Activated CD4-positive, alpha-beta T cell treated with anti-CD3 and anti-CD28 coated beads, Interleukin-2, amount 50 U/mL, for 48 hours (primary cell): ENCODE measurements around the gene TTLL5.
"Not testable (repeated sequence)": the region's sequence is repeated elsewhere in the genome, so short reads cannot be mapped to it uniquely, and the experiment has no call there.

Experiments used
- DNase-seq, 2 experiments: peaks; one replicate each; pipeline ENCODE4 v3.0.0-alpha.2; 2020

TTLL5 gene

GRCh38 chr14:75837151-75837787 lies 176.2 kb downstream of the TTLL5 start:
- DNase-seq, result no peak

- no peak for DNase-seq
Measured at GRCh38 chr14:75840911-75841310, 179.9 kb downstream of the TTLL5 start.

GRCh38 chr14:75842551-75842950 lies 181.5 kb downstream of the TTLL5 start:
- DNase-seq, result no peak

GRCh38 chr14:75844486-75844885 lies 183.4 kb downstream of the TTLL5 start:
- DNase-seq, result no peak

GRCh38 chr14:75845136-75845804 lies 184.2 kb downstream of the TTLL5 start:
- DNase-seq, result no peak

GRCh38 chr14:75846694-75847093 lies 185.6 kb downstream of the TTLL5 start:
- DNase-seq, result not testable (repeated sequence)

- no peak for DNase-seq
Measured at GRCh38 chr14:75847584-75847983, 186.5 kb downstream of the TTLL5 start.

- no peak for DNase-seq
Measured at GRCh38 chr14:75848167-75848913, 187.3 kb downstream of the TTLL5 start.

GRCh38 chr14:75849300-75849895 lies 188.4 kb downstream of the TTLL5 start:
- no peak for DNase-seq

- no peak for DNase-seq
Measured at GRCh38 chr14:75851574-75851866, 190.5 kb downstream of the TTLL5 start.

- DNase-seq, result no peak
Measured at GRCh38 chr14:75854111-75854799, 193.2 kb downstream of the TTLL5 start.

- no peak for DNase-seq
Measured at GRCh38 chr14:75857199-75857598, 196.2 kb downstream of the TTLL5 start.

GRCh38 chr14:75858362-75858761 lies 197.3 kb downstream of the TTLL5 start:
- DNase-seq, result no peak

- DNase-seq, result no peak
Measured at GRCh38 chr14:75859746-75860145, 198.7 kb downstream of the TTLL5 start.

- DNase-seq, result no peak
Measured at GRCh38 chr14:75860561-75861160, 199.6 kb downstream of the TTLL5 start.

- DNase-seq, result no peak
Measured at GRCh38 chr14:75861161-75861621, 200.1 kb downstream of the TTLL5 start.

- DNase-seq, result no peak
Measured at GRCh38 chr14:75863221-75863620, 202.2 kb downstream of the TTLL5 start.

- no peak for DNase-seq
Measured at GRCh38 chr14:75864352-75864751, 203.3 kb downstream of the TTLL5 start.

- DNase-seq, result no peak
Measured at GRCh38 chr14:75865531-75865930, 204.5 kb downstream of the TTLL5 start.

GRCh38 chr14:75866970-75867369 lies 205.9 kb downstream of the TTLL5 start:
- DNase-seq, result no peak

GRCh38 chr14:75871181-75871880 lies 210.3 kb downstream of the TTLL5 start:
- DNase-seq, result no peak

- DNase-seq, result no peak
Measured at GRCh38 chr14:75875958-75876357, 214.9 kb downstream of the TTLL5 start.
